ENCODE data around the gene TMPRSS11B.
"Not testable (repeated sequence)": the region's sequence is repeated elsewhere in the genome, so short reads cannot be mapped to it uniquely, and the experiment has no call there.

Gene TMPRSS11B

GRCh38 chr4:68216501-68216900 lies 29.0 kb downstream of the TMPRSS11B start:
- no peak for DNase-seq

- DNase-seq, result no peak
These were observed 36.5 kb downstream of the TMPRSS11B start for GRCh38 chr4:68209003-68209402.

GRCh38 chr4:68194305-68194704 lies 51.2 kb downstream of the TMPRSS11B start:
- not testable (repeated sequence) for DNase-seq

- no peak for DNase-seq
These were observed 52.3 kb downstream of the TMPRSS11B start for GRCh38 chr4:68193194-68193593.

GRCh38 chr4:68187145-68187544 lies 58.3 kb downstream of the TMPRSS11B start:
- no peak for DNase-seq

- DNase-seq, result no peak
These were observed 60.6 kb downstream of the TMPRSS11B start for GRCh38 chr4:68184923-68185322.

GRCh38 chr4:68183417-68183816 lies 62.1 kb downstream of the TMPRSS11B start:
- no peak for DNase-seq

GRCh38 chr4:68182382-68182820 lies 63.1 kb downstream of the TMPRSS11B start:
- DNase-seq, result no peak

- DNase-seq, result no peak
These were observed 64.5 kb downstream of the TMPRSS11B start for GRCh38 chr4:68180849-68181526.

- no peak for DNase-seq
These were observed 68.6 kb downstream of the TMPRSS11B start for GRCh38 chr4:68176904-68177303.
